Measurements from ENCODE around the gene RMRP. TPM values are rescaled to one million over a fixed set of nuclear protein-coding genes. Genes with fewer than 3 reads are reported as not detected.
A peak's percentile ranks its signal among the peaks of the same experiment; 100 is the strongest.
"Not testable (repeated sequence)": the region's sequence is repeated elsewhere in the genome, so short reads cannot be mapped to it uniquely, and the experiment has no call there.

RMRP gene
- total RNA-seq, 1 donor from 2014 or later = 118,473 TPM

- not testable (repeated sequence) for H3K27me3 ChIP-seq (ENCODE audit: control insufficient read depth in 3 of 3, insufficient read depth in 3 of 3, low read length in 3 of 3); H3K9me3 ChIP-seq (ENCODE audit: control insufficient read depth in 3 of 3, low read length in 3 of 3); H3K9ac ChIP-seq (ENCODE audit: low read depth in 1 of 3, low read length in 3 of 3); H3K36me3 ChIP-seq (ENCODE audit: control insufficient read depth in 3 of 3, insufficient read depth in 3 of 3, low read length in 3 of 3); H3K4me1 ChIP-seq (ENCODE audit: control insufficient read depth in 3 of 3, insufficient read depth in 3 of 3, low read length in 3 of 3); H3K4me3 ChIP-seq (ENCODE audit: low read length in 3 of 3)
- peak overlapping the region; percentile 30 for H3K27ac ChIP-seq (ENCODE audit: low read depth, low read length)
Measured at GRCh38 chr9:35636877-35637246, 21.0 kb downstream of the RMRP start.

- no peaks in the 10 kb centered on the region for H3K27me3 ChIP-seq (ENCODE audit: control insufficient read depth in 3 of 3, insufficient read depth in 3 of 3, low read length in 3 of 3)
- no peak overlapping the region for H3K9ac ChIP-seq (ENCODE audit: low read depth in 1 of 3, low read length in 3 of 3)
- H3K36me3 ChIP-seq (ENCODE audit: control insufficient read depth in 3 of 3, insufficient read depth in 3 of 3, low read length in 3 of 3) = no peaks in the 10 kb centered on the region
- no peaks in the 10 kb centered on the region for H3K4me1 ChIP-seq (ENCODE audit: control insufficient read depth in 3 of 3, insufficient read depth in 3 of 3, low read length in 3 of 3)
- no peaks in the 10 kb centered on the region for H3K9me3 ChIP-seq (ENCODE audit: control insufficient read depth in 3 of 3, low read length in 3 of 3)
- no peak overlapping the region for H3K4me3 ChIP-seq (ENCODE audit: low read length in 3 of 3)
- peak overlapping the region; percentile 30 for H3K27ac ChIP-seq (ENCODE audit: low read depth, low read length)
Measured at GRCh38 chr9:35636135-35636876, 21.5 kb downstream of the RMRP start.

GRCh38 chr9:35635730-35636129 is 22.1 kb downstream of the RMRP start:
- Histone ChIP-seq H3K9me3 (ENCODE audit: control insufficient read depth in 3 of 3, low read length in 3 of 3) (no peaks in the 10 kb centered on the region), H3K4me1 (ENCODE audit: control insufficient read depth in 3 of 3, insufficient read depth in 3 of 3, low read length in 3 of 3) (no peaks in the 10 kb centered on the region), H3K4me3 (ENCODE audit: low read length in 3 of 3) (no peak overlapping the region), H3K27ac (ENCODE audit: low read depth, low read length) (no peak overlapping the region), H3K9ac (ENCODE audit: low read depth in 1 of 3, low read length in 3 of 3) (no peak overlapping the region), H3K27me3 (ENCODE audit: control insufficient read depth in 3 of 3, insufficient read depth in 3 of 3, low read length in 3 of 3) (no peaks in the 10 kb centered on the region), H3K36me3 (ENCODE audit: control insufficient read depth in 3 of 3, insufficient read depth in 3 of 3, low read length in 3 of 3) (no peaks in the 10 kb centered on the region)

- no peaks in the 10 kb centered on the region for H3K36me3 ChIP-seq (ENCODE audit: control insufficient read depth in 3 of 3, insufficient read depth in 3 of 3, low read length in 3 of 3)
- H3K4me3 ChIP-seq (ENCODE audit: low read length in 3 of 3) = no peak overlapping the region
- H3K27me3 ChIP-seq (ENCODE audit: control insufficient read depth in 3 of 3, insufficient read depth in 3 of 3, low read length in 3 of 3) = no peaks in the 10 kb centered on the region
- H3K9ac ChIP-seq (ENCODE audit: low read depth in 1 of 3, low read length in 3 of 3) = no peak overlapping the region
- H3K9me3 ChIP-seq (ENCODE audit: control insufficient read depth in 3 of 3, low read length in 3 of 3) = no peaks in the 10 kb centered on the region
- H3K4me1 ChIP-seq (ENCODE audit: control insufficient read depth in 3 of 3, insufficient read depth in 3 of 3, low read length in 3 of 3) = no peaks in the 10 kb centered on the region
- H3K27ac ChIP-seq (ENCODE audit: low read depth, low read length) = no peak overlapping the region
Measured at GRCh38 chr9:35629597-35629996, 28.2 kb downstream of the RMRP start.

- Histone ChIP-seq H3K27me3 (ENCODE audit: control insufficient read depth in 3 of 3, insufficient read depth in 3 of 3, low read length in 3 of 3) (no peaks in the 10 kb centered on the region), H3K36me3 (ENCODE audit: control insufficient read depth in 3 of 3, insufficient read depth in 3 of 3, low read length in 3 of 3) (no peaks in the 10 kb centered on the region), H3K27ac (ENCODE audit: low read depth, low read length) (no peak overlapping the region), H3K4me3 (ENCODE audit: low read length in 3 of 3) (no peak overlapping the region), H3K9me3 (ENCODE audit: control insufficient read depth in 3 of 3, low read length in 3 of 3) (no peaks in the 10 kb centered on the region), H3K4me1 (ENCODE audit: control insufficient read depth in 3 of 3, insufficient read depth in 3 of 3, low read length in 3 of 3) (no peaks in the 10 kb centered on the region), H3K9ac (ENCODE audit: low read depth in 1 of 3, low read length in 3 of 3) (no peak overlapping the region)
Measured at GRCh38 chr9:35628389-35628991, 29.3 kb downstream of the RMRP start.

- Histone ChIP-seq H3K9ac (ENCODE audit: low read depth in 1 of 3, low read length in 3 of 3) (no peak overlapping the region), H3K9me3 (ENCODE audit: control insufficient read depth in 3 of 3, low read length in 3 of 3) (no peaks in the 10 kb centered on the region), H3K27me3 (ENCODE audit: control insufficient read depth in 3 of 3, insufficient read depth in 3 of 3, low read length in 3 of 3) (no peaks in the 10 kb centered on the region), H3K36me3 (ENCODE audit: control insufficient read depth in 3 of 3, insufficient read depth in 3 of 3, low read length in 3 of 3) (no peaks in the 10 kb centered on the region), H3K4me3 (ENCODE audit: low read length in 3 of 3) (no peak overlapping the region), H3K27ac (ENCODE audit: low read depth, low read length) (no peak overlapping the region), H3K4me1 (ENCODE audit: control insufficient read depth in 3 of 3, insufficient read depth in 3 of 3, low read length in 3 of 3) (no peaks in the 10 kb centered on the region)
Measured at GRCh38 chr9:35627575-35627974, 30.2 kb downstream of the RMRP start.

GRCh38 chr9:35619800-35620158 is 38.0 kb downstream of the RMRP start:
- H3K9me3 ChIP-seq (ENCODE audit: control insufficient read depth in 3 of 3, low read length in 3 of 3) = no peaks in the 10 kb centered on the region
- peak overlapping the region in 1 of 3 donors; percentile 33 for H3K9ac ChIP-seq (ENCODE audit: low read depth in 1 of 3, low read length in 3 of 3)
- H3K27me3 ChIP-seq (ENCODE audit: control insufficient read depth in 3 of 3, insufficient read depth in 3 of 3, low read length in 3 of 3) = peaks cover 19 to 25% (median 21%) of the 10 kb centered on the region in 3 donors
- H3K4me3 ChIP-seq (ENCODE audit: low read length in 3 of 3) = no peak overlapping the region
- peaks cover 5 to 15% (median 6%) of the 10 kb centered on the region in 3 donors for H3K4me1 ChIP-seq (ENCODE audit: control insufficient read depth in 3 of 3, insufficient read depth in 3 of 3, low read length in 3 of 3)
- H3K27ac ChIP-seq (ENCODE audit: low read depth, low read length) = no peak overlapping the region
- no peaks in the 10 kb centered on the region for H3K36me3 ChIP-seq (ENCODE audit: control insufficient read depth in 3 of 3, insufficient read depth in 3 of 3, low read length in 3 of 3)

- Histone ChIP-seq H3K27me3 (ENCODE audit: control insufficient read depth in 3 of 3, insufficient read depth in 3 of 3, low read length in 3 of 3) (peaks cover 19 to 25% (median 21%) of the 10 kb centered on the region in 3 donors), H3K4me3 (ENCODE audit: low read length in 3 of 3) (no peak overlapping the region), H3K9ac (ENCODE audit: low read depth in 1 of 3, low read length in 3 of 3) (peak overlapping the region in 1 of 3 donors; percentile 33), H3K9me3 (ENCODE audit: control insufficient read depth in 3 of 3, low read length in 3 of 3) (no peaks in the 10 kb centered on the region), H3K36me3 (ENCODE audit: control insufficient read depth in 3 of 3, insufficient read depth in 3 of 3, low read length in 3 of 3) (no peaks in the 10 kb centered on the region), H3K27ac (ENCODE audit: low read depth, low read length) (no peak overlapping the region), H3K4me1 (ENCODE audit: control insufficient read depth in 3 of 3, insufficient read depth in 3 of 3, low read length in 3 of 3) (peaks cover 5 to 15% (median 6%) of the 10 kb centered on the region in 3 donors)
Measured at GRCh38 chr9:35618854-35619799, 38.7 kb downstream of the RMRP start.

- Histone ChIP-seq H3K4me3 (ENCODE audit: low read length in 3 of 3) (peak within 1 kb of the TSS; percentile 48 to 65 (median 51)), H3K36me3 (ENCODE audit: control insufficient read depth in 3 of 3, insufficient read depth in 3 of 3, low read length in 3 of 3) (no peaks in the 10 kb centered on the region), H3K27me3 (ENCODE audit: control insufficient read depth in 3 of 3, insufficient read depth in 3 of 3, low read length in 3 of 3) (peaks cover 19 to 25% (median 21%) of the 10 kb centered on the region in 3 donors), H3K27ac (ENCODE audit: low read depth, low read length) (no peak within 1 kb of the TSS), H3K9ac (ENCODE audit: low read depth in 1 of 3, low read length in 3 of 3) (peak within 1 kb of the TSS in 2 of 3 donors; percentile 50 to 71), H3K9me3 (ENCODE audit: control insufficient read depth in 3 of 3, low read length in 3 of 3) (no peaks in the 10 kb centered on the region), H3K4me1 (ENCODE audit: control insufficient read depth in 3 of 3, insufficient read depth in 3 of 3, low read length in 3 of 3) (peaks cover 5 to 15% (median 6%) of the 10 kb centered on the region in 3 donors)
Measured at GRCh38 chr9:35618325-35618727, 39.5 kb downstream of the RMRP start, which contains the start of gene CD72. Gene CD72 (minus strand): TSS chr9:35618413. CDS start chr9:35618303, 110 bp downstream.
